A673 (cell line): ENCODE data around the gene LHFPL2.

ENCODE experiments used
- EZH2 ChIP-seq: fragments of 200-600 bp; sonication (generic); IDR thresholded peaks from 2 replicates; pipeline ENCODE4 v1.6.1; 2017; ENCODE audit warnings: borderline replicate concordance, low read depth, mild to moderate bottlenecking, mixed read lengths, antibody characterized with exemption, low read length; ENCODE audit not compliant: poor library complexity, severe bottlenecking
- TF ChIP-seq, protein P1 (sequence below): fragments of 300-800, 200-600 bp; sonication (generic); conservative IDR thresholded peaks from 2 replicates; pipeline ENCODE4 v1.5.1; 2017; ENCODE audit warnings: low read depth, mild to moderate bottlenecking, antibody characterized with exemption, low read length, moderate library complexity, mixed read lengths

DNA sequence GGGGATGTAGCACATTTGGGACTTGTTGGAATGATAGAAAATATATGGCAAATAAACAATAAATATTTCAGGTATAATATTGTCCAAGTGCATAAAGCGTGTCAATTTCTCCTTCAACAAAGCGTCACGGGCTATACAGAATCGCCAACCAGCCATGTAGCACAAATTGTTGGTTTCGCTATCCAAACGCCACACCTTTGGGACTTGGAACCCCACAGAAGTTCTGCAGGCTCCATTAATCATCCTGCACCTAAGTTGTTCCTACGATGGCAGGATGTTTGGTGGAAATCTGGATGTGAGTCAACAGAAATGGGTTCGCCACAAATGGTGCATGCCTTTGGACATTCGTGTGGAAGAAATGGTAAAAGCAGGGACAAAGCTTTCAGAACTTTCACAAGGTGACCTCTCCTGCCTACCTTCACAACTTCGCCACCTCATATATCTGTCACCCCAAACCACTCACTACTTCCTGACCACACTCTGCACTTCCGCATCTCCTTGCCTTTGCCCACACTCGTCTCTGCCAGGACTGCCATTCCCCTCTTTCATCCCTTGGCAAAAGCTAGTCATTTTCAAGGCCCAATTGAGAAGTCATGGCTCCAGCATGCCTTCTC is 95.7 kb downstream of the LHFPL2 start:
- TF ChIP-seq, protein P1, sequence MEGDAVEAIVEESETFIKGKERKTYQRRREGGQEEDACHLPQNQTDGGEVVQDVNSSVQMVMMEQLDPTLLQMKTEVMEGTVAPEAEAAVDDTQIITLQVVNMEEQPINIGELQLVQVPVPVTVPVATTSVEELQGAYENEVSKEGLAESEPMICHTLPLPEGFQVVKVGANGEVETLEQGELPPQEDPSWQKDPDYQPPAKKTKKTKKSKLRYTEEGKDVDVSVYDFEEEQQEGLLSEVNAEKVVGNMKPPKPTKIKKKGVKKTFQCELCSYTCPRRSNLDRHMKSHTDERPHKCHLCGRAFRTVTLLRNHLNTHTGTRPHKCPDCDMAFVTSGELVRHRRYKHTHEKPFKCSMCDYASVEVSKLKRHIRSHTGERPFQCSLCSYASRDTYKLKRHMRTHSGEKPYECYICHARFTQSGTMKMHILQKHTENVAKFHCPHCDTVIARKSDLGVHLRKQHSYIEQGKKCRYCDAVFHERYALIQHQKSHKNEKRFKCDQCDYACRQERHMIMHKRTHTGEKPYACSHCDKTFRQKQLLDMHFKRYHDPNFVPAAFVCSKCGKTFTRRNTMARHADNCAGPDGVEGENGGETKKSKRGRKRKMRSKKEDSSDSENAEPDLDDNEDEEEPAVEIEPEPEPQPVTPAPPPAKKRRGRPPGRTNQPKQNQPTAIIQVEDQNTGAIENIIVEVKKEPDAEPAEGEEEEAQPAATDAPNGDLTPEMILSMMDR = no peak
- TF ChIP-seq EZH2 = no peak
